ENCODE data around the gene SCN1A. TPM values are rescaled to one million over a fixed set of nuclear protein-coding genes. Genes with fewer than 3 reads are reported as not detected.
"Not testable (repeated sequence)": the region's sequence is repeated elsewhere in the genome, so short reads cannot be mapped to it uniquely, and the experiment has no call there.

The SCN1A gene
- total RNA-seq, 1 donor from 2014 or later: not detected

DNA sequence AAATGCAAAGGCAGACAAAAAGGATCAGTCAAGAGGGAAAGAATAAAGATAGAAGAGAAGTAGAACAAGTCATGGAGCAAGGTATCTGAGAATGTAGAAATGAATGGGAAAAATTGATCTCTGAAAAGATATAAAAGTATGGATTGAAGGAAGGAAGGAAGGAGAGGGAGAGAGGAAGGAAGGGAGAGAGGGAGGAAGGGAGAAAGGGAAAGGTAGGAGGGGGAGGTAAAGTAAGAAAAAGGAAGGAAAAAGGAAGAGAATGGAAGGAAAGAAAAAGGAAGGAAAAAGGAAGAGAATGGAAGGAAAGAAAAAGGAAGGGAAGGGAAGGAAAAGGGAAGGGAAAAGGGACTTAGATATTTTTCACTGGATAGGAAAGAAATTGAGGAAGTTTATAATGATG is 142.7 kb downstream of the SCN1A start:
- intact Hi-C loops (cut with micrococcal nuclease): no loop called here

DNA sequence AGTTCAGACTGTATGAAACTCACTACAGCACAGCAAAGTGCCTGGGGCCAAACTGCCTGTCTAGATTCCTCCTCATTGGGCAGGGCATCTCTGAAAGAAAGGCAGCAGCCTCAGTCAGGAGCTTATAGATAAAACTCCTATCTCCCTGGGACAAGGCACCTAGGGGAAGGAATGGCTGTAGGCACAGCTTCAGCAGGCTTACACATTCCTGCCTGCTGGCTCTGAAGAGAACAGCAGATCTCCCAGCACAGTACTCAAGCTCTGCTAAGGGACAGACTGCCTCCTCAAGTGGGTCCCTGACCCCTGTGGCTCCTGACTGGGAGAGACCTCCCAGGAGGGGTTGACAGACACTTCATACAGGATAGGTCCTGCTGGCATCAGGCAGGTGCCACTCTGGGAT is 155.7 kb downstream of the SCN1A start:
- intact Hi-C loops (cut with micrococcal nuclease): not testable (repeated sequence)

DNA sequence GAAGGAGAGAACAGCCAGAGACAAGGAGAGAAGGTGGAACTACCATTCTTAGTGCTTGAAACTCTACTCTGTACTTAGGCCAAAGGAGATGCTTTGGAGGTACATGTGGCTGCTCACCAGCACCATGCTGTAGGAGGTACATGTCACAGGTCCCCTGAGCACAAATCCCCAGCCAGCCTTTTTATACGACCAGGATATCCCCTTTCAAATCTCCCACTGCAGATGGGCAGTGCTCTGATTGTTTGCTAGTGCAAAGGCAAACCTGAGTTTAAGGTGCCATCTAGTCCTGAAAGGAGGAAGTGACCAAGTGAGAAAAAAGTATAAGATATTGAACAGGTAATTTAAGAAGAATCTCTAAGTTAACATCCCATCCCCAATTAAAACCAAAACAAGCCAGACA is 157.2 kb downstream of the SCN1A start:
- intact Hi-C loops (cut with micrococcal nuclease): no loop called here

DNA sequence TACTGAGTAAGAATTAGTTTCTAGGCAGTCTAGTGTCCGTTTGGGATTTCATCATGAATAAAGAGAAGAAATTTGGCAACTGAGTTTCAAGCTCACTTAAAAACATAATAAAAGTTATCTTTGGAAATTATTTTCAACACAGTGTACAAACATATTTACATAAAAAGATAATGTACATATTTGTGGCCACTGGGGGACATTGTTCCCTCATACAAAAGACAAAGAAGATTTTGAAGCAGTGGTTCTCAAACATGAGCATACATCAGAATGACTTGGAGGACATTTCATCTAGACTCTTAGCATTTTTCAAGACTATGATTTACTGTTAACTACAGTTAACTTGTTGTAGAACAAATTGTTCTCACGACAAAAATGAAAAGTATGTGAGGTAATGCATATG is 158.6 kb downstream of the SCN1A start:
- intact Hi-C loops (cut with micrococcal nuclease): no loop called here

DNA sequence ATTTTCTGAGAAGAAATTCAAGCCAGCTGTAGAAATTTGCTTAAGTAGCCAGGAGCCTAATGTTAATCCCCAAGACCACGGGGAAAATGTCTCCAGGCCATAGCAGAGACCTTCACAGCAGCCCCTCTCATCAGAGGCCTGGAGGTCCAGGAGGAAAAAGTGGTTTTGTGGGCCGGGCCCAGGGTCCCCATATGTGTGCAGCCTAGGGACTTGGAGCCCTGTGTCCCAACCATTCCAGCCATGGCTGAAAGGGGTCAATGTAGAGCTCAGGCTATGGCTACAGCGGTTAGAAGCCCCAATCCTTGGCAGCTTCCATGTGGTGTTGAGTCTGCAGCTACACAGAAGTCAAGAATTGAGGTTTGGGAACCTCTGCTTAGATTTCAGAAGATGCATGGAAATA is 160.1 kb downstream of the SCN1A start:
- intact Hi-C loops (cut with micrococcal nuclease): no loop called here

DNA sequence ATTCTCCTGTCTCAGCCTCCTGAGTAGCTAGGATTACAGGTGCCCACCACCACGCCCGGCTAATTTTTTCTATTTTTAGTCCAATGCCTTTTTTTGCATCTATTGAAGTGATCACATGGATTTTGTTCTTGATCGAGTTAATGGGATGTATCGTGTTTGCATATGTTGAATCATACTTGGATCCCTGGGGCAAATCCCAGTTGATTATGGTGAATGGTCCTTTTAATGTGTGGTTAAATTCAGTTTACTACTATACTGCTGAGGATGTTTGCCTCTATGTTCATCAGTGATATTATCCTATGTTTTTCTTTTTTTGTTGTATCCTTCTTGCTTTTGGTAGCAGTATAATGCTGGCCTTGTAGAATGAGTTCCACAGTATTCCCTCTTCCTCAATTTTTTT is 166.0 kb downstream of the SCN1A start:
- intact Hi-C loops (cut with micrococcal nuclease): no loop called here

DNA sequence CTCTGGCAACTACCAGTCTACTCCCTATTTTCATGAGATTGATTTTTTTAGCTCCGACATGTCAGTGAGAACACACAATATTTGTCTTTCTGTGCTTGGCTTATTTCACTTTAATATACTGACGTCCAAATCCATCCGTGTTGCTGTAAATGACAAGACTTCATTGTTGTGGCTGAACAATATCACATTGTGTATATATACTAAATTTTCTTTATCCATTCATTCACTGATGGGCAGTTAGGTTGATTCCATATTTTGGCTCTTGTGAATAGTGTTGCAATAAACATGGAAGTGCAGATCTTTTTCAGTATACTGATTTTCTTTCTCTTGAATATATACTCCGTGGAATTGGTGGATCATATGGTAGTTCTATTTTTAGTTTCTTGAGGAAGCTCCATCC is 168.4 kb downstream of the SCN1A start:
- intact Hi-C loops (cut with micrococcal nuclease): loop anchor here (10.0 kb wide), 2 partner anchors 965 to 1335 kb away; partner anchors contain the start of gene B3GALT1

DNA sequence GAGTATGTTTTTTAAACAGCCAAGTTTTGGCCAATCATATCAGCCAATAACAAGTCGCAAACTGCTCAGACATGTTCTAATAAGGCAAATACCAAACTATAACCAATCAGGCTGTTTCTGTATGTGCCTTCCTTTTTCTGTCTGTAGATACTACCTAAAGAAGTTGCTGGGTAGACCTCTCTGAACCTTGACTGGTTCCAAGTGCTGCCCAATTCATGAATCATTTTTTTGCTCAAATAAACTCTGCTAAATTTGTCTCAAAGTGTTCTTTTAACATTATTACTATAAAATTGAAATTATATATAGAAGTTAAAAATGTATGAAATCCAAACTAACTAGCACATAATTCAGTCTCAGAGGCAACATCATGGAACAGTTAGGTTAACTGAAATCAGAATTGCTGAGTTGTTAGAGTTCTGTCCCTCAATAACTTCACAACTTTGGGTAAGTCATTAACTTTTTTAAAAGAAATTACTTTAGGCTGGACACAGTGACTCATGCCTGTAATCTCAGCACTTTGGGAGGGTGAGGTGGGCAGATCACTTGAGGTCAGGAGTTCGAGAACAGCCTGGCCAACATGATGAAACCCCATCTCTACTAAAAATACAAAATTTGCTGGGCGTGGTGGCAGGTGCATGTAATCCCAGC is 169.4 kb downstream of the SCN1A start:
- intact Hi-C loops (cut with micrococcal nuclease): loop anchor here (10.0 kb wide), 2 partner anchors 964 to 1336 kb away; partner anchors contain the start of gene B3GALT1

DNA sequence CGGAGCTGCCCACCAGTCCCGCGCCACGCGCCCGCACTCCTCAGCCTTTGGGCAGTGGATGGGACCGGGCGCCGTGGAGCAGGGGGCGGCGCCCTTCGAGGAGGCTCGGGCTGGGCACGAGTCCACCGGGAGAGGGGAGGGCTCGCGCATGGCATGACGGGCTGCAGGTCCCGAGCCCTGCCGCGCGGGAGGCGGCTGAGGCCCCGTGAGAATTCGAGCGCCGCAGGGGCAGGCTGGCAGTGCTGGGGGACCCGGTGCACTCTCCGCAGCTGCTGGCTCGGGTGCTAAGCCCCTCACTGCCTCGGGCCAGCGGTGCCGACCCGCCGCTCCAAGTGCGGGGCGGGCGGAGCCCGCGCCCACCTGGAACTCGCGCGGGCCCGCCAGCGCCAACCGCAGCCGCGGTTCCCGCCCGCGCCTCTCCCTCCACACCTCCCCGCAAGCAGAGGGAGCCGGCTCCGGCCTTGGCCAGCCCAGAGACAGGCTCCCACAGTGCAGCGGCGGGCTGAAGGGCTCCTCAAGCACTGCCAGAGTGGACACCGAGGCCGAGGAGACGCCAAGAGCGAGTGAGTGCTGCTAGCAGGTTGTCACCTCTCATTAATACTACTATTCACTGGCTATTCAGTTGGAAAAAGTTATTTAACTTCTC is 170.7 kb downstream of the SCN1A start:
- intact Hi-C loops (cut with micrococcal nuclease): loop anchor here (10.0 kb wide), 2 partner anchors 962 to 1338 kb away; partner anchors contain the start of gene B3GALT1

DNA sequence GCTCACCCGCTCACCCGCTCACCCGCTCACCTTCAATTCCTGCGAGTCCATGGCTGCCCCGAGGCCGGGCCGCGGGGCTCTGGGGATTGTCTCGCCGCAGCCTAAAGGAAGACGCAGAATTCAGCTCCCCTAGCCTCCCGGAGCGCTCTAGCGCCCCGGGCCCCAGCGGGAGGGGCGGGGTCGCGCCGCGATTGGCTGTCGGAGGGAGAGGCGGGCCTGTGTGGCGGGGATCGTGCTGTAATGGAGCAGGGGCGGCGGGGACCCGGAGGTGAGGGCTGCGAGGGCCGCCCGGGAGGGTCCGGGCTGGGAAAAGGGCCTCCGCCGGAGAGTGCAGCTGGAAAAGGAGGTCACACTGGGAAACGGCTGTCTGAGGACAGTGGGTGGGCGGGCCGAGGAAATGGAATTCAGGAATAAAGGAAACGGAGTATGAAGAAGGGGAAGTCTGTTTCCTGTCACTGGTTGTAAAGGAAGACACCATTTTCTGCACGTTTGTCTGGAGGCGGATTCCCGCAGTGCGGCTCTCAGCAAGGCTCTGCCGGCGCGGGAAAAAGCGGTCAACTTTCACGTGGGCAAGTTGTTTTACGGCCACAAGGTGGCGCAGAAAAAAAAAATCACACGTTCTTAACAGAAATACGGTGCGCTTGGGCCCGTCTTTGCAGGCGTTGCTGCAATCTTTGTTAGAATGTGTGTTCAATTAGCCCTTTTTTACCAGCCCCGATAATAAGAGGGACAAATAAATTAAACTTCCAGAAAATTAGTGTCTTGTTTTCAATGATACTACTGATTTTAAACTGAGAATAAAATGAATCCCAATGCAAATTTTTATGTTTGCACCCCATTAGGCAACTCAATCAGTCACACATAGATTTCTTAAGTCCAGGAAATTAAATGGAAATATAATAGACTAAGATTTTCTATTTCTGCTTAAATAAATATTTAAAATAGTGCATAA is 173.9 kb downstream of the SCN1A start, which contains the start of gene TTC21B:
TSS of gene TTC21B (minus strand) at position 122 of the 952 bp plus-strand sequence. CDS start at position 51, 71 bp downstream.
- intact Hi-C loops (cut with micrococcal nuclease): loop anchor here (1.0 to 10.0 kb wide), 9 partner anchors 51 to 1341 kb away; partner anchors contain the start of genes B3GALT1, GALNT3 and SCN1A

DNA sequence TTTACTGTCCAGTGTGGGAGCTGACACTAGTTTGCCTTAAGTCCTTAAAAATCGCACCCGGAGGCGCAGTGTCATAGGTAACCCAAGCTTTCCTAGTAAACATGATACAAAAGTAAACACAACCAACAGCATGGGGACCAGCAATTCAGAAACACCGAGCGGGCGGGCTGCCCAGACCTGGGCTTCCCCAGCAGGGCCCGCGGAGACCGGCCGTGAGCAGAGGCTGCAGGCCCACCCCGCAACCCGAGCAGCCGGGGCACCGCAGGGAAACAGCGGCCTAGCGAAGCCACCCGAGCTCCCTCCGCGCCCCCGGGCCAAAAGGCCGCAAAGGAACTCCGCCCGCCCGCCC is 174.5 kb downstream of the SCN1A start:
- intact Hi-C loops (cut with micrococcal nuclease): loop anchor here (1.0 to 10.0 kb wide), 7 partner anchors 50 to 1342 kb away; partner anchors contain the start of genes B3GALT1 and GALNT3

DNA sequence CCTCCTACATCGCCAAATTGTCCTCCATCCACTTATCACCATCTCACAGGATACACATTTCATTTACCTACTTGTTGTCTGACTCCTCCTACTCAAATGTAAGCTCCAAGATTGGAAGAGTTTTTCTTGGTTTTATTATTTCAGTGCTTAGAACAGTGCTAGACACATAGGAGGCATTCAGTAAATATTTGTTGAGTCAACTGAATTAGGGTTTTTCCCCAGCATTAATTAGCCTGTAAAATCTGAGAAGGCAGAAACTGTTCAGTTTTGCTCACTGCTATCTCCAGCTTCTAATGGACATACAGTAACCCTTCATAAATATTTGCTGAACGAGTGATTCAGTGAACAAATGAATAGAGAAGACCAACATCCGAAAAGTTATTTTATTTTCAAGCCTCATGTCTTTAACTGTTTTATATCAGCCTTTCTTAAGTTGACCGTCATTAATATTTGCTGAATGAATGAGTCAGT is 175.0 kb downstream of the SCN1A start:
- intact Hi-C loops (cut with micrococcal nuclease): loop anchor here (1.0 to 10.0 kb wide), 7 partner anchors 49 to 1342 kb away; partner anchors contain the start of genes B3GALT1 and GALNT3

DNA sequence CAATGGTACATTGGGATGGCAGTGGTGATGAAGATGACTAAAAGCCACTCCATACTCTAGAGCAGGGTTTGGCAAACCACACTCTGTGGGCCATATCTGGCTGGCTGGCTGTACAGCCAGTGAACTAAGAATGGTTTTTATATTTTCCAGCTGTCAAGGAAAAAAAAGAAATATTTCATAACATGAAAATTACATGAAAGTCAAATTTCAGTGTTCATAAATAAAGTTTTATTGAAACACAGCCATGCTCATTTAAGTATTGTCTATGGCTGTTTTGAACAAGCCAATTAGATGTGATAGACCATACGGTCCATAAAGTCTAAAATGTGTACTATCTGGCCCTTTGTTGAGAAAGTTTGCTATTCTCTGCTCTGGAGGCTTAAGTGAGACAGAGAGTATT is 175.7 kb downstream of the SCN1A start:
- intact Hi-C loops (cut with micrococcal nuclease): loop anchor here (2.0 to 10.0 kb wide), 5 partner anchors 75 to 1343 kb away; partner anchors contain the start of gene B3GALT1

DNA sequence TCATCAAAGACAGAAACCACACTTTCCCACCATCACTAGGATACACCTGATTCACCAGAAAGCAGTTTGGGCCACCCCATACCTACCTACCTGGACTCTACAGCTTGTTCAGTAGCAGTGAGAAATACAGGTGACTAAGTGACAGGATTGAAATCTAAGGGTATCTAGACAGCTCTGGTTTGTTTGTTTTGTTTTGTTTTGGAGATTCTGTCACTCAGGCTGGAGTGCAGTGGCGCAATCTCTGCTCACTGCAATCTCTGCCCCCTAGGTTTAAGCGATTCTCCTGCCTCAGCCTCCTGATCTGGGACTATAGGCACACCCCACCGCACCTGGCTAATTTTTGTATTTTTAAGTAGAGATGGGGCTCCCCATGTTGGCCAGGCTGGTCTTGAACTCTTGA is 177.4 kb downstream of the SCN1A start:
- intact Hi-C loops (cut with micrococcal nuclease): loop anchor here (5.0 to 10.0 kb wide), 4 partner anchors 558 to 1344 kb away; partner anchors contain the start of gene B3GALT1

DNA sequence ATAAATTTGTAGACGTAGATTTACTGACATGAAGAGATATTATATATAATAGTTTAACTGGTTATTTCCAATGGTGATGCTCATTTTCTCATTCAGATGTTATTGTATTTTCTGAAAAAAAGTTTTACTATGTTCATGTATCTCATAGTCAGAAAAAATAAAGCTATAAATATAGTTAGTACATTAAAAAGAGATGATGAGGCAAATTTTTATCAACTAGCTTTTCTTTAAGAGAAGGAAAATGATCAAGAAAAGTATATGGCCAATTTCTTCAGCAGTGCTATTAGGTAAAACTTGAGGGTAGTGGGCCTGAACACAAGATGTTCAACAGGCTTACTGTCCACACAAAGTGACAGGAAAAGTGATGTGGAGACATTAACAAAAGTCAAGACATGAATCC is 186.0 kb downstream of the SCN1A start:
- intact Hi-C loops (cut with micrococcal nuclease): no loop called here

DNA sequence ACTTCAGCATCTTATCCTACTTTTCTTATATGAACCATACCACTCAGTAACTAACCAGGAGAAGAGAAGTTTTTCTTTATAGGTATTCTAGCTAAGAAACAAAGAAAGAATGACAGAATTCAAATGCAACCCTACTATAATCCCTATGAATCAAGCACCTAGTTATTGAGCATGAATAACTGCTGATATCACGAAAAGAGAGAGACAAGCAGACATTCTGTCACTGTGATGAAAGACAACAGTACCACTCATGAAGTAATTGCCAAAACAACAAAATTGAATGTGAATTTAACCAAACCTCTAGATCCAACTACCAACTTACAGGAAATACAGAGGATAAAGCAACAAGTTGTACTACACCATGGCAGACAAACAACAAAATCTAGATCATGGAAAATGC is 189.6 kb downstream of the SCN1A start:
- intact Hi-C loops (cut with micrococcal nuclease): no loop called here

Other genes with a start within 250 kb of the SCN1A start
- 18.6 and 20.2 TPM in 2 replicates for gene TTC21B, start 174.2 kb downstream of the SCN1A start, total RNA-seq
- 1.9 and 2.7 TPM in 2 replicates for gene SCN9A, start 247.9 kb upstream of the SCN1A start, total RNA-seq